ENCODE results near the gene MAP3K21. TPM values are rescaled to one million over a fixed set of nuclear protein-coding genes. Genes with fewer than 3 reads are reported as not detected.

Gene MAP3K21
- total and polyA plus RNA-seq, 3 donors from 2014 or later = 17.2 to 111 (median 80.2) TPM

GRCh38 chr1:233393084-233393840, 65.7 kb downstream of the MAP3K21 start:
- H3K27ac ChIP-seq = no peak overlapping the region
- TF ChIP-seq, protein P1, sequence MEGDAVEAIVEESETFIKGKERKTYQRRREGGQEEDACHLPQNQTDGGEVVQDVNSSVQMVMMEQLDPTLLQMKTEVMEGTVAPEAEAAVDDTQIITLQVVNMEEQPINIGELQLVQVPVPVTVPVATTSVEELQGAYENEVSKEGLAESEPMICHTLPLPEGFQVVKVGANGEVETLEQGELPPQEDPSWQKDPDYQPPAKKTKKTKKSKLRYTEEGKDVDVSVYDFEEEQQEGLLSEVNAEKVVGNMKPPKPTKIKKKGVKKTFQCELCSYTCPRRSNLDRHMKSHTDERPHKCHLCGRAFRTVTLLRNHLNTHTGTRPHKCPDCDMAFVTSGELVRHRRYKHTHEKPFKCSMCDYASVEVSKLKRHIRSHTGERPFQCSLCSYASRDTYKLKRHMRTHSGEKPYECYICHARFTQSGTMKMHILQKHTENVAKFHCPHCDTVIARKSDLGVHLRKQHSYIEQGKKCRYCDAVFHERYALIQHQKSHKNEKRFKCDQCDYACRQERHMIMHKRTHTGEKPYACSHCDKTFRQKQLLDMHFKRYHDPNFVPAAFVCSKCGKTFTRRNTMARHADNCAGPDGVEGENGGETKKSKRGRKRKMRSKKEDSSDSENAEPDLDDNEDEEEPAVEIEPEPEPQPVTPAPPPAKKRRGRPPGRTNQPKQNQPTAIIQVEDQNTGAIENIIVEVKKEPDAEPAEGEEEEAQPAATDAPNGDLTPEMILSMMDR (IDR thresholded peaks at IDR 0.05) = no peak
- no peak for TF ChIP-seq POLR2A (IDR thresholded peaks at IDR 0.05)
- 52 to 54% methylated on average over 10 of the region's 10 CpGs for WGBS, 2 donors
- H3K4me1 ChIP-seq = no peaks in the 10 kb centered on the region
- no peak overlapping the region for H3K4me3 ChIP-seq
- no peaks in the 10 kb centered on the region for H3K9me3 ChIP-seq
- H3K27me3 ChIP-seq = no peaks in the 10 kb centered on the region
- H3K36me3 ChIP-seq (ENCODE audit: low read depth, missing control alignments) = no peaks in the 10 kb centered on the region
- intact Hi-C loops (cut with DNase I; ENCODE audit: low total_unique reads) = no loop called here
- no peak for DNase-seq

DNA sequence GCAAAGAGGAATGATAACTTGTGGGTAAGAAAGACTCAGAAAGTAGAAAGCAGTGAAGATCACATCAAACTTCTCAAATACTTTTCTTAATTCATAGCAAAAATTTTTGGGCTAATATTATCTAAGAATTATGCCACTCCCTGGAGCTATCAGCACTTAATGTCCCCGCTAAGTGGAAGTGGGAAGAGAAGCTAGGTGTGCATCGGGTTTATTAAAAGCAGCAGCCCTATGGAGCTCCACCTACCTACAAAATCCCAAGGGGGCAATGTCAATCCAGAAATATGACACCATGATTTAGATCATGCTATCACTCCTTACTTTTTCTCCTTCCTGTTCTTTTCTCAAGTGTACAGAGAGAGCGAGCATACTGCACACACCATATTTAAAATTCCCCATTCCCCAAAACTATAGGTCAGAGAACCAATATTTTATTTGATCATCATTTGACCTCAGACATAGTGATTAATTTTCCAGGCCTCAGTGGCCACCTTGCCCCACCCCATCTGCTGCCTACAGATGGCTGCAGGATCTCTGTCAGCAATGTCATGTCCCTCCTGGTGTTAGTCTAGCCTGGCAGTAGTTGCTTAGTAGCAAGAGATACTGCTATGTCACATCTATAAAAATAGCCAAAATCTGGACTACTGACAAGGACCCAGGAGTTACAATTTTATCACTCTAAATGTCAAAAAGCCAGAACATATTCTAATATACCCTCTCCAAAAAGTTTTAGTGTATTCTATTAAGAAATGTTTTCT, 66.6 kb downstream of the MAP3K21 start:
- WGBS, 2 donors = 67 to 74% methylated on average over 3 of the region's 3 CpGs
- H3K4me1 ChIP-seq = no peaks in the 10 kb centered on the region
- no peaks in the 10 kb centered on the region for H3K9me3 ChIP-seq
- TF ChIP-seq, protein P1 (IDR thresholded peaks at IDR 0.05) = no peak
- no peak for TF ChIP-seq POLR2A (IDR thresholded peaks at IDR 0.05)
- no peaks in the 10 kb centered on the region for H3K27me3 ChIP-seq
- intact Hi-C loops (cut with DNase I; ENCODE audit: low total_unique reads) = no loop called here
- DNase-seq = no peak
- H3K27ac ChIP-seq = no peak overlapping the region
- H3K4me3 ChIP-seq = no peak overlapping the region
- H3K36me3 ChIP-seq (ENCODE audit: low read depth, missing control alignments) = no peaks in the 10 kb centered on the region

DNA sequence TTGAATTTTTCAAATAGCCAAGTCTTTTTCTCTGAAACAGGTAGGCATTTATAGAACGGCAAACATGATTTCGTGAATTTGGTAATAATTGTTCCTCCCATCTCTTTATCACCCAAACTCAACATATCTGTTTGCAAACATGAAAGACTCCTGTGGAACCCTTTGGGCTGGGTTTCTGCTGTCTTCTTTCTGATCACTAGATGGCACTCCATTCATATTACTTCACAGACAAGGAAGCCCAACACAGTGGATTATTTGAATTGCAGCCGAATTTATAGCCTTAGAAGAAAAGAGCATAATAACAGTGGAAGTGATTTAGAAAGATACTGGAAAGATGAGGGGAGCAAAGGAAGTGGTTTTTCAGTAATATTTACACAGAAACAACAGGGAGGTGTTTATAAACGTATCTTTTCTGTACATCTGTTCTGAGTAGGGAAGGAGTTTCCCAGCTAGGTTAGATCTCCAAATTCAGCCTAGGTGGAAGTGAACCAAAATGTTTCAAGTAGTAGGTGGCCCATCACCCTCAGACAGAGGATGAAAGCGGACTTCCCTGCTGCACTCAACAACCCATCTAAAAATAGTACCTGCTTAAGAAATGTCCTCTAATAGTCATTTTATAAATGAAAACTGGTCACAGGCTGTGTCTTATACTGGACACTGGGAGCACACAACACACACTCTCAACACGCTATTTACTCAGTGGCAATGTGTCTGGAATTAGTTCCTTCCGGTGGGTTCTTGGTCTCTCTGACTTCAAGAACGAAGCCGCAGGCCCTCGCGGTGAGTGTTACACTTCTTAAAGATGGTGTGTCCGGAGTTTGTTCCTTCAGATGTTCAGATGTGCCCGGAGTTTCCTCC, 67.6 kb downstream of the MAP3K21 start:
- peak; percentile 58 for DNase-seq
- no peaks in the 10 kb centered on the region for H3K36me3 ChIP-seq (ENCODE audit: low read depth, missing control alignments)
- H3K27ac ChIP-seq = no peak overlapping the region
- H3K9me3 ChIP-seq = no peaks in the 10 kb centered on the region
- no peaks in the 10 kb centered on the region for H3K4me1 ChIP-seq
- H3K4me3 ChIP-seq = peak overlapping the region in 1 of 2 donors; percentile 36
- TF ChIP-seq POLR2A (IDR thresholded peaks at IDR 0.05) = no peak
- TF ChIP-seq, protein P1 (IDR thresholded peaks at IDR 0.05) = peak in 2 of 3 experiments; percentile 49 to 51
- 51 to 62% methylated on average over 13 of the region's 13 CpGs for WGBS, 2 donors
- H3K27me3 ChIP-seq = no peaks in the 10 kb centered on the region
- intact Hi-C loops (cut with DNase I; ENCODE audit: low total_unique reads) = no loop called here

DNA sequence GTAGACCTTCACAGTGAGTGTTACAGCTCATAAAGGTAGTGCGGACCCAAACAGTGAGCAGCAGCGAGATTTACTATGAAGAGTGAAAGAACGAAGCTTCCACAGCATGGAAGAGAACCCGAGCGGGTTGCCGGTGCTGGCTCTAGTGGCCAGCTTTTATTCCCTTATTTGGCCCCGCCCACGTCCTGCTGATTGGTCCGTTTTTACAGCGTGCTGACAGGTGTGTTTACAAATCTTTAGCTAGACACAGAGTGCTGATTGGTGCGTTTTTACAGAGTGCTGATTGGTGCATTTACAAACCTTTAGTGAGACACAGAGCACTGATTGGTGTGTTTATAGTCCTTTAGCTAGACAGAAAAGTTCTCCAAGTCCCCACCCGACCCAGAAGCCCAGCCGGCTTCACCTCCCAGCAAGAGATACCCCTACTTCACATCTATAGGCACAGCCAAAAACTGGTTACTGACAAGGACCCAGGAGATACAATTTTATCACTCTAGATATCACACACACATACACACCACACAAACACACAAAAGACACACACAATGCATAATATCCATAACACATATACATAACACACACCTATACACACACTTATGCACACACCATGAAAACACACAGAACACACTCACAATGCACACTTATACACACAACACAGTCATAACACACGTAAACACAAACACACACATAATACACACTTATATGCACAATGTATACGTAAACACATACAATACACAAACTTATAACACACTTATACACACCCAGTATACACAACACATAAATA, 68.5 kb downstream of the MAP3K21 start:
- 67 to 71% methylated on average over 15 of the region's 15 CpGs for WGBS, 2 donors
- no peak for TF ChIP-seq POLR2A (IDR thresholded peaks at IDR 0.05)
- TF ChIP-seq, protein P1 (IDR thresholded peaks at IDR 0.05) = no peak
- Histone ChIP-seq H3K27ac (no peak overlapping the region), H3K9me3 (no peaks in the 10 kb centered on the region), H3K4me1 (no peaks in the 10 kb centered on the region), H3K27me3 (no peaks in the 10 kb centered on the region), H3K36me3 (ENCODE audit: low read depth, missing control alignments) (no peaks in the 10 kb centered on the region), H3K4me3 (peak overlapping the region in 1 of 2 donors; percentile 36)
- intact Hi-C loops (cut with DNase I; ENCODE audit: low total_unique reads) = no loop called here
- peak; percentile 81 for DNase-seq

All from testis (tissue), 3 donors.